ENCODE results near the gene SNX19. TPM values are rescaled to one million over a fixed set of nuclear protein-coding genes. Genes with fewer than 3 reads are reported as not detected.

Gene SNX19
- total RNA-seq, 4 donors from 2014 or later: 37.9 to 88.2 (median 72.0) TPM

DNA sequence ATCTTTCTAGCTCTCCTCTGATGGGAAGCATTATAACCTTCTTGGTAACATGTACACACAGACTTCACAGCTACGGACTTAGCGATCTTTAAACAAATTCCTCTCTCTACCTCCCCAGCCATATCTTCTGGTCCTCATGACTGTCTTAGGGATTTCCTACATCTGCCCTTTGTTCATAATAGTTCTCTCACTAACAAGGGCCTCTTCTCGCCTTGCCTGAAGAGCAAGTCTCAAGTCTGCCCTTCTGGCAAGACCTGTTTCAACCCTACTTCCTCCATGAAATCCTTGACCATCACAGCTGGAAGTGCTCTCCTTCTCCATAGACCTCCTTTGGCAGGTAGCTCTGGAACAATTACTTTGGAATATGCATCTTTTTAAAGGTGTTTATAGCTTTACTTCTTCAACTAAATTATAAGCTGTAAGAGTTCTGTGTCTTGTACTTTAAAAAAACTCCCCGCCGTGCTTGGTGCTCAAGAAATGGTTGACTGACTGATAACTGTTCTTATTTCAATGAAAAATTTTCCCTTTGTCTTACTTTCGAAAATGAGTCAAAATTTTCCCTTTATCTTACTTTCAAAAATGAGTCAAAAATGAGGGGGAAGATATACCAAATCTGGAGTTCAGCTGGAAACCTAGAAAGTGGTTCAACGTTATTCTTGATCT is 34.7 kb downstream of the SNX19 start:
- peaks cover 14 to 39% of the 10 kb centered on the region in 2 donors for H3K4me1 ChIP-seq
- H3K27me3 ChIP-seq: no peaks in the 10 kb centered on the region
- DNase-seq (no peak), ATAC-seq (no peak)
- no peak overlapping the region for H3K27ac ChIP-seq
- in situ Hi-C loops (cut with MboI; ENCODE audit: low sequenced_read_pairs in 4 of 4) (loop anchor here in 3 of 4 donors (25.0 kb wide), 1 partner anchor 669 kb away; no protein-coding TSS in a partner anchor), intact Hi-C loops (cut with DNase I; ENCODE audit: low total_unique reads) (no loop called here)
- TF ChIP-seq CTCF (IDR thresholded peaks at IDR 0.05 in 4 of 5, conservative IDR thresholded peaks at IDR 0.05 in 1 of 5) (no peak), POLR2A (IDR thresholded peaks at IDR 0.05) (no peak)
- H3K9me3 ChIP-seq: no peaks in the 10 kb centered on the region
- peaks cover 0 to 72% of the 10 kb centered on the region in 2 donors for H3K36me3 ChIP-seq
- H3K4me3 ChIP-seq: no peak overlapping the region

DNA sequence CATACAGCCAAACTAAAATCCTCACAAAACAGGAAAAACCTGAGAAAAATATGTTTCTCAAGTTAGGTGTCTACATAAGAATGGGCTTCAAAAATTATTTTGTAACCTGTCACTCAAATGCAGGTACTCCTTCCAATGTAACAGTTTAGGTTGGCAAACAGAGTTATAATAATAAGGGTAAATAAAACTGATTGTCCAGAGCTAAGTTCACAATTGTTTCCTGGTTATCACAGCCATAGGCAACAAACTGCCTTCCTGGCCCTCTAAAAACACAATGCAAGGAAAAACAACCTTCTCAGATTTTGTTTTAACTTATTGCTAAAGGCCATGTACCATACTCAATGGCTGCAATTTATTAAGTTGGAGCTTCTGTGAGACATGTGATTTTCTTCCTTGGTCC is 36.4 kb downstream of the SNX19 start:
- no peak for ATAC-seq
- no peak for DNase-seq
- no peaks in the 10 kb centered on the region for H3K27me3 ChIP-seq
- H3K36me3 ChIP-seq: peaks cover 0 to 86% of the 10 kb centered on the region in 2 donors
- no peak overlapping the region for H3K27ac ChIP-seq
- no peak for TF ChIP-seq POLR2A (IDR thresholded peaks at IDR 0.05)
- no peak for TF ChIP-seq CTCF (IDR thresholded peaks at IDR 0.05 in 4 of 5, conservative IDR thresholded peaks at IDR 0.05 in 1 of 5)
- no peaks in the 10 kb centered on the region for H3K9me3 ChIP-seq
- no peak overlapping the region for H3K4me3 ChIP-seq
- in situ Hi-C loops (cut with MboI; ENCODE audit: low sequenced_read_pairs in 4 of 4) (loop anchor here in 3 of 4 donors (25.0 kb wide), 1 partner anchor 668 kb away; no protein-coding TSS in a partner anchor), intact Hi-C loops (cut with DNase I; ENCODE audit: low total_unique reads) (no loop called here)
- H3K4me1 ChIP-seq: peaks cover 15 to 36% of the 10 kb centered on the region in 2 donors

- H3K4me1 ChIP-seq: peaks cover 20 to 30% of the 10 kb centered on the region in 2 donors
- intact Hi-C loops (cut with DNase I; ENCODE audit: low total_unique reads): no loop called here
Measured at GRCh38 chr11:130876931-130877915, 39.1 kb downstream of the SNX19 start.

GRCh38 chr11:130876100-130876499 is 40.2 kb downstream of the SNX19 start:
- DNase-seq (no peak), ATAC-seq (no peak)
- intact Hi-C loops (cut with DNase I; ENCODE audit: low total_unique reads): no loop called here
- H3K27ac ChIP-seq: peak overlapping the region in 3 of 4 donors; percentile 13 to 50 (median 19)
- peaks cover 30 to 34% of the 10 kb centered on the region in 2 donors for H3K4me1 ChIP-seq
- in situ Hi-C loops (cut with MboI; ENCODE audit: low sequenced_read_pairs in 4 of 4): loop anchor here in 3 of 4 donors (25.0 kb wide), 1 partner anchor 664 kb away; no protein-coding TSS in a partner anchor
- H3K9me3 ChIP-seq: no peaks in the 10 kb centered on the region
- TF ChIP-seq POLR2A (IDR thresholded peaks at IDR 0.05): no peak
- TF ChIP-seq CTCF (IDR thresholded peaks at IDR 0.05 in 4 of 5, conservative IDR thresholded peaks at IDR 0.05 in 1 of 5): no peak
- H3K4me3 ChIP-seq: no peak overlapping the region
- H3K27me3 ChIP-seq: no peaks in the 10 kb centered on the region
- peaks cover 0 to 58% of the 10 kb centered on the region in 2 donors for H3K36me3 ChIP-seq

More at GRCh38 chr11:130876931-130877915, 39.1 kb downstream of the SNX19 start:
- no peaks in the 10 kb centered on the region for H3K9me3 ChIP-seq
- ATAC-seq (no peak), DNase-seq (no peak)
- no peak overlapping the region for H3K4me3 ChIP-seq
- H3K27ac ChIP-seq: no peak overlapping the region
- in situ Hi-C loops (cut with MboI; ENCODE audit: low sequenced_read_pairs in 4 of 4): loop anchor here in 3 of 4 donors (25.0 kb wide), 1 partner anchor 665 kb away; no protein-coding TSS in a partner anchor
- H3K36me3 ChIP-seq: peaks cover 0 to 68% of the 10 kb centered on the region in 2 donors
- H3K27me3 ChIP-seq: no peaks in the 10 kb centered on the region
- TF ChIP-seq CTCF (IDR thresholded peaks at IDR 0.05 in 4 of 5, conservative IDR thresholded peaks at IDR 0.05 in 1 of 5): no peak
- TF ChIP-seq POLR2A (IDR thresholded peaks at IDR 0.05): no peak

All from gastrocnemius medialis (tissue), 4 donors.